Nephron (organoid): ENCODE data around the gene SLC6A15.
A peak's percentile ranks its signal among the peaks of the same experiment; 100 is the strongest.

ENCODE experiments used
- H3K27ac Mint-ChIP-seq, 3 experiments: 2 replicates each; pipeline ENCODE4 v1.8.0; 2020; ENCODE audit warnings: mixed read lengths in 3 of 3, mild to moderate bottlenecking in 2 of 3, moderate library complexity in 1 of 3
- H3K27me3 Mint-ChIP-seq: 2 replicates; pipeline ENCODE4 v1.8.0; 2021; ENCODE audit warnings: low read depth, mild to moderate bottlenecking, moderate library complexity, mixed read lengths
- H3K36me3 Mint-ChIP-seq: 2 replicates; pipeline ENCODE4 v1.8.0; 2020; ENCODE audit warnings: low read depth, mixed read lengths
- H3K4me1 Mint-ChIP-seq: 2 replicates; pipeline ENCODE4 v1.8.0; 2020; ENCODE audit warnings: mixed read lengths
- H3K4me3 Mint-ChIP-seq, 3 experiments: 2 replicates each; pipeline ENCODE4 v1.8.0; 2020; ENCODE audit warnings: mild to moderate bottlenecking in 3 of 3, mixed read lengths in 3 of 3, moderate library complexity in 2 of 3
- H3K9me3 Mint-ChIP-seq: 2 replicates; pipeline ENCODE4 v1.8.0; 2020; ENCODE audit warnings: mixed read lengths
- TF ChIP-seq, protein P1 (sequence below), 3 experiments: fragments of 200-600 bp; sonication (generic); IDR thresholded peaks; one replicate each; pipeline ENCODE4 v1.5.0; 2021; ENCODE audit warnings: antibody characterized with exemption in 3 of 3; ENCODE audit not compliant: unreplicated experiment in 3 of 3

The SLC6A15 gene

GRCh38 chr12:84946753-84947152 lies 34.2 kb upstream of the SLC6A15 start:
- no peaks in the 10 kb centered on the region for H3K9me3 Mint-ChIP-seq

GRCh38 chr12:84937415-84937814 lies 24.8 kb upstream of the SLC6A15 start:
- TF ChIP-seq, protein P1, sequence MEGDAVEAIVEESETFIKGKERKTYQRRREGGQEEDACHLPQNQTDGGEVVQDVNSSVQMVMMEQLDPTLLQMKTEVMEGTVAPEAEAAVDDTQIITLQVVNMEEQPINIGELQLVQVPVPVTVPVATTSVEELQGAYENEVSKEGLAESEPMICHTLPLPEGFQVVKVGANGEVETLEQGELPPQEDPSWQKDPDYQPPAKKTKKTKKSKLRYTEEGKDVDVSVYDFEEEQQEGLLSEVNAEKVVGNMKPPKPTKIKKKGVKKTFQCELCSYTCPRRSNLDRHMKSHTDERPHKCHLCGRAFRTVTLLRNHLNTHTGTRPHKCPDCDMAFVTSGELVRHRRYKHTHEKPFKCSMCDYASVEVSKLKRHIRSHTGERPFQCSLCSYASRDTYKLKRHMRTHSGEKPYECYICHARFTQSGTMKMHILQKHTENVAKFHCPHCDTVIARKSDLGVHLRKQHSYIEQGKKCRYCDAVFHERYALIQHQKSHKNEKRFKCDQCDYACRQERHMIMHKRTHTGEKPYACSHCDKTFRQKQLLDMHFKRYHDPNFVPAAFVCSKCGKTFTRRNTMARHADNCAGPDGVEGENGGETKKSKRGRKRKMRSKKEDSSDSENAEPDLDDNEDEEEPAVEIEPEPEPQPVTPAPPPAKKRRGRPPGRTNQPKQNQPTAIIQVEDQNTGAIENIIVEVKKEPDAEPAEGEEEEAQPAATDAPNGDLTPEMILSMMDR (IDR thresholded peaks at IDR 0.05; ENCODE audit: unreplicated experiment in 3 of 3) = no peak
- H3K4me3 Mint-ChIP-seq = no peak overlapping the region
- no peaks in the 10 kb centered on the region for H3K4me1 Mint-ChIP-seq
- H3K27me3 Mint-ChIP-seq = peaks cover 4% of the 10 kb centered on the region
- H3K27ac Mint-ChIP-seq = no peak overlapping the region
- peaks cover 3% of the 10 kb centered on the region for H3K9me3 Mint-ChIP-seq
- no peaks in the 10 kb centered on the region for H3K36me3 Mint-ChIP-seq

More at GRCh38 chr12:84946753-84947152, 34.2 kb upstream of the SLC6A15 start:
- no peak overlapping the region for H3K27ac Mint-ChIP-seq
- no peaks in the 10 kb centered on the region for H3K36me3 Mint-ChIP-seq
- no peak overlapping the region for H3K4me3 Mint-ChIP-seq
- H3K4me1 Mint-ChIP-seq = no peaks in the 10 kb centered on the region
- TF ChIP-seq, protein P1 (IDR thresholded peaks at IDR 0.05; ENCODE audit: unreplicated experiment in 3 of 3) = no peak
- H3K27me3 Mint-ChIP-seq = no peaks in the 10 kb centered on the region

- no peaks in the 10 kb centered on the region for H3K4me1 Mint-ChIP-seq
- H3K27me3 Mint-ChIP-seq = peaks cover 4% of the 10 kb centered on the region
- peaks cover 4% of the 10 kb centered on the region for H3K9me3 Mint-ChIP-seq
- no peak overlapping the region for H3K27ac Mint-ChIP-seq
- TF ChIP-seq, protein P1 (IDR thresholded peaks at IDR 0.05; ENCODE audit: unreplicated experiment in 3 of 3) = no peak
- no peaks in the 10 kb centered on the region for H3K36me3 Mint-ChIP-seq
- H3K4me3 Mint-ChIP-seq = no peak overlapping the region
These were observed 16.9 kb upstream of the SLC6A15 start for GRCh38 chr12:84929501-84929900.

GRCh38 chr12:84924981-84925380 lies 12.4 kb upstream of the SLC6A15 start:
- Mint-ChIP-seq H3K27me3 (peaks cover 4% of the 10 kb centered on the region), H3K4me1 (no peaks in the 10 kb centered on the region), H3K4me3 (no peak overlapping the region), H3K9me3 (no peaks in the 10 kb centered on the region), H3K27ac (peak overlapping the region in 1 of 3 experiments; percentile 37), H3K36me3 (no peaks in the 10 kb centered on the region)
- TF ChIP-seq, protein P1 (IDR thresholded peaks at IDR 0.05; ENCODE audit: unreplicated experiment in 3 of 3) = no peak

DNA sequence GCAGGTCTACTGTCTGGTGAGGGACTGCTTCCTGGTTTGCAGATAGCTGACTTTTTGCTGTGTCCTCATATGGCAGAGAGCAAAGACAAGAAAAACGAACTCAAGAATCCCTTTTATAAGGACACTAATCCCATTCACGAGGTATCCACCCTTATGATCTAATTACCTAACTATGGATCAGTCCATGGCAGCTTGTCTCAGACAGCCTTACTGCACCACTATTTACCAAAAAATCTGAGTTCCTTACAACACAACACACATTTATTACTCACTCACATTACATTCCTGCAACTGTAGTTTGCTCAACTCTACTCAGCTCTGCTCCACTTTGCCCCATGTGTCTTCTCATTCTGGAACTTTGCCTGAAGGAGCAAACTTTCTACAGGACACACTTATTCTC lies 10.1 kb upstream of the SLC6A15 start:
- Mint-ChIP-seq H3K27me3 (peaks cover 4% of the 10 kb centered on the region), H3K27ac (no peak overlapping the region), H3K4me1 (no peaks in the 10 kb centered on the region), H3K36me3 (no peaks in the 10 kb centered on the region), H3K4me3 (no peak overlapping the region), H3K9me3 (no peaks in the 10 kb centered on the region)
- TF ChIP-seq, protein P1 (IDR thresholded peaks at IDR 0.05; ENCODE audit: unreplicated experiment in 3 of 3) = no peak

DNA sequence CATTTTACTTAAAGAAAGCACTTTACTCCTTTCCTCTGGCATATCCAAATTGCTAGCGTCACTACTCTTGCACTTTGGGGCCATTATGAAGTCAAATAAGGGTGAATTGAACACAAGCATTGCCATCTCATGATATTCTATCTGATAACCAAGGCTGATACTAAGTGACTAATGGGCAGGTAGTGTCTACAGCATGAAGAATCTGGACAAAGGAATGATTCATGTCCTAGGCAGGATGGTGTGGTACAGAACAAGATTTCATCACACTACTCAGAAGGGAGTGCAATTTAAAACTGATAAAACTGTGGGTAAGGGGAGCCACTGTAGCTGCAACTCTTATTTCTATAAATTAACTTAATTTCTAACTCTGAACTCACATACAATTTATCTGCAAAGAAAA lies 7.7 kb upstream of the SLC6A15 start:
- Mint-ChIP-seq H3K27ac (no peak overlapping the region), H3K27me3 (peaks cover 9% of the 10 kb centered on the region), H3K9me3 (no peaks in the 10 kb centered on the region)

More for the DNA sequence above, 7.7 kb upstream of the SLC6A15 start:
- H3K4me1 Mint-ChIP-seq = no peaks in the 10 kb centered on the region
- TF ChIP-seq, protein P1 (IDR thresholded peaks at IDR 0.05; ENCODE audit: unreplicated experiment in 3 of 3) = no peak
- H3K36me3 Mint-ChIP-seq = no peaks in the 10 kb centered on the region
- H3K4me3 Mint-ChIP-seq = no peak overlapping the region
